ENCODE results near the gene INCENP. TPM values are rescaled to one million over a fixed set of nuclear protein-coding genes. Genes with fewer than 3 reads are reported as not detected.

Gene INCENP
- total and polyA plus RNA-seq, 10 of the 15 experiments (the other 5 are each of a cell fraction or from before 2014, with no cell fraction given) = 1.4 to 96.8 (median 29.0) TPM

DNA sequence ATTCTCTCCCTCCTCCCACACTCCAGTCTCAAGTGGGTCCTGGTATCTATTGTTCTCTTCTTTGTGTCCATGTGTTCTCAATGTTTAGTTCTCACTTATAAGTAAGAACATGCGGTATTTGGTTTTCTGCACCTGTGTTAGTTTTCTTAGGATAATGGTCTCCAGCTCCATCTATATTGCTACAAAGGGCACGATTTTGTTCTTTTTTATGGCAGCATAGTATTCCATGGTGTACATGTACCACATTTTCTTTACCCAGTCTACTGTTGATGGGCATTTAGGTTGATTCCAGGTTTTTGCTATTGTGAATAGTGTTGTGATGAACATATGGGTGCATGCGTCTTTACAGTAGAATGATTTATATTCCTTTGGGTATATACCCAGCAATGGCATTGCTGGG is 4.2 kb upstream of the INCENP start (continued):
- no peak for TF ChIP-seq POLR2AphosphoS2 (IDR thresholded peaks at IDR 0.05; ENCODE audit: low read depth, low read length)
- no peak for TF ChIP-seq ZNF592 (IDR thresholded peaks at IDR 0.05)
- no peak for TF ChIP-seq MEF2B (IDR thresholded peaks at IDR 0.05; ENCODE audit: partially characterized antibody, poor library complexity, severe bottlenecking)
- no peak for TF ChIP-seq PRDM15 (CRISPR knock-in tag; IDR thresholded peaks at IDR 0.05)
